NCI-H1417 (cell line): ENCODE measurements around the gene CCBE1.

ENCODE experiments used
- DNase-seq, 3 experiments: peaks; one replicate each; lab custom pipeline; 2025; lab: John Stamatoyannopoulos, UW

CCBE1 gene

GRCh38 chr18:59393381-59393780 is 303.8 kb downstream of the CCBE1 start:
- DNase-seq: no peak

GRCh38 chr18:59388817-59389216 is 308.4 kb downstream of the CCBE1 start:
- DNase-seq: peak in 1 of 3 experiments; percentile 54

- DNase-seq: peak; percentile 78 to 95 (median 78)
Measured at GRCh38 chr18:59387687-59388565, 309.3 kb downstream of the CCBE1 start.

GRCh38 chr18:59386909-59387686 is 310.1 kb downstream of the CCBE1 start:
- DNase-seq: peak in 2 of 3 experiments; percentile 18 to 73

- DNase-seq: peak in 2 of 3 experiments; percentile 26 to 57
Measured at GRCh38 chr18:59385191-59385590, 312.0 kb downstream of the CCBE1 start.

- peak; percentile 12 to 100 (median 97) for DNase-seq
Measured at GRCh38 chr18:59383851-59384250, 313.4 kb downstream of the CCBE1 start.

GRCh38 chr18:59382383-59382782 is 314.8 kb downstream of the CCBE1 start:
- DNase-seq: no peak

- DNase-seq: no peak
Measured at GRCh38 chr18:59381949-59382348, 315.3 kb downstream of the CCBE1 start.
